ENCODE measurements around the gene CACNA1B.
"Not testable (repeated sequence)": the region's sequence is repeated elsewhere in the genome, so short reads cannot be mapped to it uniquely, and the experiment has no call there.

CACNA1B gene

GRCh38 chr9:138105561-138106505 lies 228.3 kb downstream of the CACNA1B start:
- DNase-seq (ENCODE audit: insufficient read length, low spot score) (no peak), FAIRE-seq (no peak)

GRCh38 chr9:138107039-138107438 lies 229.5 kb downstream of the CACNA1B start:
- DNase-seq (ENCODE audit: insufficient read length, low spot score); FAIRE-seq: not testable (repeated sequence)

DNA sequence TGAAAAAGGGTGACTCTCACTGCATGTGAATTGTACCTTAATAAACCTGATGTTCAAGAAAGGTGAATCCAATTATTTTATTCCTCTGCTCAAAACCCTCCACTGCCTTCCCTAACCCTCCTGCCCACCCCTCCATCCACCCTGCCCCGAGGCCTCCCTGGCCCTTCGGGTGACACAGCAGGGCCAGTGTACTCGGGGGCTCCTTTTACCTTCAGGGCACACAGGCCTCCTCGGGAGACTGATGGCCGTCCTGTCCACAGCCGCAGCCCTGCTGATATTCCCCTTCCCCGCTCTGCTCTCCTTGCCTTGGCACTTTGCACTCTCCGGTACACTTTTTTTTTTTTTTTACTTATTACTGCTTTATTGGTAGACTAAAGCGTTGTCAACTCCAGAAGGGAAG lies 234.0 kb downstream of the CACNA1B start:
- DNase-seq (ENCODE audit: insufficient read length, low spot score) (no peak), FAIRE-seq (no peak)

DNA sequence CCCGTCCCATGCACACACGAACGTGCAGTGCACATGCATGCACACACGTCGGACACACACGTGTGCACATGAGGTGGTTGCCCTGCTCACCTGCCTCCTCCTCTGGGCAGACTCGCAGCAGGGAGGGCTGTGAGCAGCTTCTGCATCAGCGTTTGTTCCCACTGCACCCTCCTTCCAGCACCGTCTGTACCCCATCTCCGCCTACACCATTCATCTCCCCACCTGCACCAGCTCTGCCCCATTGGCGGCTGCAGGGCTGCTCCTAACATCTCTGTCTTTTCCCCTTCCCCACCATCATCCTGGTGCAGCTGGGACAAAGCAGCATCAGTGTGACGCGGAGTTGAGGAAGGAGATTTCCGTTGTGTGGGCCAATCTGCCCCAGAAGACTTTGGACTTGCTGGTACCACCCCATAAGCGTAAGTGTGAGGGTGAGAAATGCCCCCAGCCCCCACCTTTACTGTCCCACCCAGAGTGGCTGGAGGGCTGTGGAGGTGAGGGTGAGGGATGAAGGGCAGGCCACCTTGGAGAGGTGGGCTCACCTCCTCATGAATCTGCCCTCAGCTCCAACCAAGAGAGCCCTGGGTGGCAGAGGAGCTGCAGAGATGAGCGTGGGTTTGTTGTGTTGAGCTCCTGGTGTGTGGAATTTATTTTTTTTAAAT lies 234.6 kb downstream of the CACNA1B start:
- no peak for DNase-seq (ENCODE audit: insufficient read length, low spot score)
- no peak for FAIRE-seq

DNA sequence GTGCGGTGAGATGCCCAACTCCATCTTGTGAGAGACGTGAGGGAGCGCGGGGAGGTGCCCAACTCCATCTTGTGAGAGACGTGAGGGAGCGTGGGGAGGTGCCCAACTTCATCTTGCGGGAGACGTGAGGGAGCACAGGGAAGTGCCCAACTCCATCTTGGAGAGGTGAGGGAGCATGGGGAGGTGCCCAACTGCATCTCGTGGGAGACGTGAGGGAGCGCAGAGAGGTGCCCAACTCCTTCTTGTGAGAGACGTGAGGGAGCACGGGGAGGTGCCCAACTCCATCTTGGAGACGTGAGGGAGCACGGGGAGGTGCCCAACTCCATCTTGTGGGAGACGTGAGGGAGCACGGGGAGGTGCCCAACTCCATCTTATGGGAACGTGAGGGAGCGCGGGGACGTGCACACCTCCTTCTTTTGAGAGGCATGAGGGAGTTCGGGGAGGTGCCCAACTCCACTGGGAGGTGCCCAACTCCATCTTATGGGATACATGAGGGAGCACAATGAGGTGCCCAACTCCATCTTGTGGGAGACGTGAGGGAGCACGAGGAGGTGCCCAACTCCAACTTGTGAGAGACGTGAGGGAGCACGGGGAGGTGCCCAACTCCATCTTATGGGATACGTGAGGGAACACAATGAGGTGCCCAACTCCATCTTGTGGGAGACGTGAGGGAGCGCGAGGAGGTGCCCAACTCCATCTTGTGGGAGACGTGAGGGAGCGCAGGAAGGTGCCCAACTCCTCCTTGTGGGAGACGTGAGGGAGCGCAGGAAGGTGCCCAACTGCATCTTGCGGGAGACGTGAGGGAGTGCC lies 235.4 kb downstream of the CACNA1B start:
- FAIRE-seq (no peak), DNase-seq (ENCODE audit: insufficient read length, low spot score) (no peak)

DNA sequence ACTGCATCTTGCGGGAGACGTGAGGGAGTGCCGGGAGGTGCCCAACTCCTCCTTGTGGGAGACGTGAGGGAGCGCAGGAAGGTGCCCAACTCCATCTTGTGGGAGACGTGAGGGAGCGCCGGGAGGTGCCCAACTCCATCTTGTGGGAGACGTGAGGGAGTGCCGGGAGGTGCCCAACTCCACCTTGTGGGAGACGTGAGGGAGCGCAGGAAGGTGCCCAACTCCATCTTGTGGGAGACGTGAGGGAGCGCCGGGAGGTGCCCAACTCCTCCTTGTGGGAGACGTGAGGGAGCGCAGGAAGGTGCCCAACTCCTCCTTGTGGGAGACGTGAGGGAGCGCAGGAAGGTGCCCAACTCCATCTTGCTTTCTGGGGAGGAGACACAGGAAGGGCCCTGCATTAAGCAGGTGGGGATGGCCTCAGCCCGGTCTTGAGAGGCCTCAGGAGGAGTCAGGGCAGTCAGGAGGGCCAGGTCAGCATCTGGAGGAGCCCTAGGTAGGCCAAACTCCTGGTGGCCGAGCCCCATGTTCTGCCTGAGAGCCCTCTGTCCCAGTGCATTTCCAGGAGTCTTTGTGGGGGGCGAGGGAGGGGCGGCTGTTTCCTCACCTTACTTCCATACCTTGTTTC lies 236.2 kb downstream of the CACNA1B start:
- DNase-seq (ENCODE audit: insufficient read length, low spot score); FAIRE-seq: not testable (repeated sequence)

DNA sequence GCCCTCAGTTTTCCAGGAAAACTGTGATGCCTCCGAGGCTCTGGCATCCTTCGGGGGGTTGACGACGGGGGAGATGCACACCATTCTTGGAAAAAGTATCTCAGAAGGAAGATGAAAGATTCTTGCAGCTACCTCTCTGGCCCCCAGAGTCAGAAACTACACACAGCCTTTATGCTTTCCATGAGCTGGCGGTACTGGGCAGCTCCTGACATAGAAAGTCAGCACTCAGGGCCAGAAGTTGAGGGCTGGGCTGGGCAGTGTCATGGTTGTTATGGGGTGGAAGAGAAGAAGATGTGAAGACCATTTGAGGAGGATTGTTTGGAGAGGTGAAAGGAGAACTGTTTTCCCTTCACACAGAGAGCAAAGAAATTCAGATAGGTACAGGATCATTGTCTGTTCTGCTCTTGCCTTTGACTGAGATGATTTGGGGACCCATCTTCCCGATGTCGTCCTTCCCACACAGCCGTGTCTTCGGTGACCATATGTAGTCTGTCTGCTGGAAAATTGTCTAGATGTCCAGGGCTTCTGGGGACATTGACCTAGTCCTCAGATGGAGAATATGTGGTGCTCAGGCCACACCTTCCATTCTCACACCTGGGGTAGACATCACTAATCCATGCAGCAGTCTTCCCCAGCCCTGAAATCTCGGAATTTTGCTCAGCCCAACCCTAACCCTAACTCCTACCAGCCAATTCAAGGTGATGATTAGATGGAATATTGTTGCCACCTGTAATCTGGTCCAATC lies 237.1 kb downstream of the CACNA1B start:
- DNase-seq (ENCODE audit: insufficient read length, low spot score) = no peak
- no peak for FAIRE-seq

GRCh38 chr9:138115506-138115905 lies 237.9 kb downstream of the CACNA1B start:
- no peak for DNase-seq (ENCODE audit: insufficient read length, low spot score)

DNA sequence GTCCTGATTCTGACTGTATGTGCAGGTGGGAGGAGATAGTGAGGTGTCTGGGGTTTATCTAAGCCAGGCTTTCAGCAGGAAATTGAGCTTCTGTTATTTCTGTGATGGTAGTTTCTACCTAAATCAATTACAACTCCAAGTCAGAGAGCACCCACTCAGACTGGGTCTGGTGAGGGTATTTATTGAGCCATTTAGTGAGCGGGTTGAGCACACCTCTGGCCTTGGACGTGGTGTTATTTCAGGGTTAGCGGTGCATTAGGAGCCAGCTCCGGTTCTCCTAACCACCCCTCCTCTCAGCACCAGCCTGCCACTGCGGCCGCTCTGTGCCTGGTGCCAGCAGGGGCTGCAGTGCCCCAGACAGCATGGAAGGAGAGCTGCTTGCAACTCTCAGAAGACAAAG lies 238.9 kb downstream of the CACNA1B start:
- DNase-seq (ENCODE audit: insufficient read length, low spot score) = no peak
- FAIRE-seq = no peak

More at GRCh38 chr9:138115506-138115905, 237.9 kb downstream of the CACNA1B start:
- no peak for FAIRE-seq

DNA sequence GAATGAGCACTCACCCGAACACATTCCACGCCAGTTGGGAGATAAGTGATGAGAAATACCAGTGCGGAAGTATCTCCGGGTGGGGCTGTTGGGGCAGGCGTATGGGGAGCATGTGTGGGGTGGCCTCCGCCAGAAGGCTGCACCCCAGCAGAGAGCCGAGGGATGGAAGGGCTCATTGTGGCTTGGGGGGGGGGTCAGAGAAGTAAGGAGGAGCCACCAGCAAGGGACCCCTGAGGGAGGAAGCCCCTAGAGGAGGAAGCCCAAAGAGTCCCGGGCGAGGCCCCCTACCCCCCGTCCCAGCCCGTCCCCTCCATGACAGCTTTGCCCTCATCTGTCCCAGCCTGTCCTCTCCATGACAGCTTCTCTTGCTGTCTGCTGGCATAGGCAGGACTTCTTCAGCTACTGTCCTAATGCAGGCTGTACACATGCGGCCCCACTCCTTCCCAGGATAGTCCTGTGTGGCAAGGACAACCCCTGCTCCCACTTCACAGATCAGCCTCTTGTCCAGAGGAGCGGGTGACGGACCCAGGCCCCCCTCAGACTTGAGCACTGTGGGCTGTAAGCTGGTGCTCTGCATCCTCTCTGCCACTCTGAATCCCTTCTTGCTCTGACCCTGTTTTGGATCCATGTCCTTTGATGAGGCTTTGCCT lies 239.6 kb downstream of the CACNA1B start:
- no peak for DNase-seq (ENCODE audit: insufficient read length, low spot score)
- FAIRE-seq = no peak

- FAIRE-seq (no peak), DNase-seq (ENCODE audit: insufficient read length, low spot score) (no peak)
Observed at GRCh38 chr9:138117836-138118235, 240.3 kb downstream of the CACNA1B start.

GRCh38 chr9:138118601-138119071 lies 241.1 kb downstream of the CACNA1B start:
- no peak for DNase-seq (ENCODE audit: insufficient read length, low spot score)
- no peak for FAIRE-seq

- no peak for DNase-seq (ENCODE audit: insufficient read length, low spot score)
- no peak for FAIRE-seq
Observed at GRCh38 chr9:138119202-138120027, 241.8 kb downstream of the CACNA1B start.

- FAIRE-seq (no peak), DNase-seq (ENCODE audit: insufficient read length, low spot score) (no peak)
Observed at GRCh38 chr9:138120072-138120471, 242.5 kb downstream of the CACNA1B start.

DNA sequence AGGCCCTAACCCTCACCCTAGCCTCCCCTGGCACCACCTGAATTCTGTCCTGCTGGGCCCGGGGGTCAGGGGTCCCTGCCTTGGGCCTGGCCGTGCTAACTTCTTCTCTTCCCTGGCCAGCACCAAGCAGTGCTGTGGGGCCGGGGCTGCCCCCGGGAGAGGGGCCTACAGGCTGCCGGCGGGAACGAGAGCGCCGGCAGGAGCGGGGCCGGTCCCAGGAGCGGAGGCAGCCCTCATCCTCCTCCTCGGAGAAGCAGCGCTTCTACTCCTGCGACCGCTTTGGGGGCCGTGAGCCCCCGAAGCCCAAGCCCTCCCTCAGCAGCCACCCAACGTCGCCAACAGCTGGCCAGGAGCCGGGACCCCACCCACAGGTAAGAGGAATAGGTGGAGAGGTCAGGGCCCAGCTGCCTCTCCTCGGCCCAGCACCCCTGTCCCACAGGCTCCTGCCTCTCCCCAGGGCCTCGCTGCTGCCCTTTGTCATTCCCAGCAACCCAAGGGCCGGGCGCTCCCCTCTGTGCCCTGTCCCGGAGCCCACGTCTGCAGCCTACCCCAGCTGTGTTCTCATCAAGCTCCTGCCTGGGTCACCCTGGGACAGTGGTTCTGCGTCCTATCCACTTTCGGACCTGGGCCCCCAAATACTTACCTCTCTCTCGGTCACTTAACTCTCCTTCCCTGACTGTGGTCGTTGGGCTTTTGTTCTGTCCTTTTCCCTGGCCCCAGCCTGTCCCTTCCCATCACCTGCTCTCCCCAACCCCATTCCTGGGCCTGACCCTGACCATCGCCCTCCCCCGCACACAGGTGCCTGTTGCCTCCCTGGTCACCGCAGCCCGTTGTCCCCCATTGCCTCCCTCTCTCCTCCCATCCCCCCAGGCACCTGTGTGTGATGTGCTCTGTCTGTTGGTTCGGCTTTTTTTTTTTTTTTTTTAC lies 243.2 kb downstream of the CACNA1B start:
- FAIRE-seq = no peak
- DNase-seq (ENCODE audit: insufficient read length, low spot score) = no peak

- FAIRE-seq = no peak
- no peak for DNase-seq (ENCODE audit: insufficient read length, low spot score)
Observed at GRCh38 chr9:138121438-138122050, 244.0 kb downstream of the CACNA1B start.

- DNase-seq (ENCODE audit: insufficient read length, low spot score) = no peak
- no peak for FAIRE-seq
Observed at GRCh38 chr9:138122201-138122600, 244.6 kb downstream of the CACNA1B start.
